Natural killer cell (primary cell): ENCODE data around the gene BICD1. TPM values are rescaled to one million over a fixed set of nuclear protein-coding genes. Genes with fewer than 3 reads are reported as not detected.

ENCODE experiments used
- ATAC-seq, 3 donors: fragments of 150-1000 bp in 2 of 3; fragments of 200-7000 bp in 1 of 3; cut with Tn5 transposase; 1 replicate in 1 of 3; 2 replicates in 2 of 3; pipeline ENCODE4 v1.10.0; 2021; ENCODE audit warnings: mild to moderate bottlenecking in 2 of 3, moderate library complexity in 2 of 3
- DNase-seq, 2 donors: peaks; one replicate each; pipeline versions ENCODE4 v3.0.0 to v3.0.0-alpha.2; 2013 to 2021; ENCODE audit warnings: mixed read lengths in 1 of 2
- H3K27ac ChIP-seq: one replicate; pipeline ENCODE4 v1.5.1; 2013; ENCODE audit warnings: mild to moderate bottlenecking, low read length
- H3K27me3 ChIP-seq: one replicate; pipeline ENCODE4 v1.6.1; 2013; ENCODE audit warnings: low read length; ENCODE audit not compliant: control insufficient read depth, insufficient read depth
- H3K36me3 ChIP-seq: one replicate; pipeline ENCODE4 v1.6.1; 2013; ENCODE audit warnings: low read length; ENCODE audit not compliant: control insufficient read depth, insufficient read depth
- H3K4me1 ChIP-seq: one replicate; pipeline ENCODE4 v1.6.1; 2013; ENCODE audit warnings: low read length; ENCODE audit not compliant: control insufficient read depth, insufficient read depth
- H3K4me3 ChIP-seq: one replicate; pipeline ENCODE4 v1.5.1; 2013; ENCODE audit warnings: low read length
- H3K9me3 ChIP-seq: one replicate; pipeline ENCODE4 v1.6.1; 2013; ENCODE audit warnings: low read length; ENCODE audit not compliant: control insufficient read depth, insufficient read depth
- H3K27ac Mint-ChIP-seq, 2 donors: one replicate each; pipeline ENCODE4 v1.8.0; 2022; ENCODE audit warnings: mild to moderate bottlenecking in 2 of 2, mixed read lengths in 2 of 2, moderate library complexity in 1 of 2
- H3K27me3 Mint-ChIP-seq, 2 donors: one replicate each; pipeline ENCODE4 v1.8.0; 2022; ENCODE audit warnings: low read depth in 2 of 2, mixed read lengths in 2 of 2
- H3K36me3 Mint-ChIP-seq: one replicate; pipeline ENCODE4 v1.8.0; 2022; ENCODE audit warnings: mixed read lengths
- H3K4me1 Mint-ChIP-seq, 2 donors: one replicate each; pipeline ENCODE4 v1.8.0; 2022; ENCODE audit warnings: mixed read lengths in 2 of 2
- H3K4me3 Mint-ChIP-seq: one replicate; pipeline ENCODE4 v1.8.0; 2022; ENCODE audit warnings: mild to moderate bottlenecking, moderate library complexity, mixed read lengths
- H3K9me3 Mint-ChIP-seq, 2 donors: one replicate each; pipeline ENCODE4 v1.8.0; 2022; ENCODE audit warnings: mixed read lengths in 2 of 2
- CTCF ChIP-seq: fragments of 200-600 bp; IDR thresholded peaks from one replicate; pipeline ENCODE4 v1.8.0; 2022; ENCODE audit warnings: antibody characterized with exemption
- WGBS: methylation state at CpG from one replicate; pipeline ENCODE4 v1.1.7; 2013; ENCODE audit warnings: missing lambda C conversion rate; ENCODE audit not compliant: insufficient coverage; 5-methylcytosine and 5-hydroxymethylcytosine counted together
- intact Hi-C: fragments of 100-400 bp; cut with micrococcal nuclease; formaldehyde crosslinking; loops from one replicate; pipeline ENCODE4 v1.14.2; 2022
- total RNA-seq, 4 donors: library from RNA; stranded (reverse); fragments of 120-200 nt in 1 of 4; gene quantifications; one replicate each; pipeline versions ENCODE4 v1.2.3 to v1.2.4, GENCODE V29; 2013 to 2022

Gene BICD1
- total RNA-seq, 3 donors from 2014 or later (not counting 1 experiment from before 2014, with no cell fraction given), result 10.0 to 16.0 (median 15.5) TPM

GRCh38 chr12:32367381-32367780 lies 260.7 kb downstream of the BICD1 start:
- Histone ChIP-seq H3K4me3 (no peak overlapping the region), H3K4me1 (no peaks in the 10 kb centered on the region), H3K9me3 (no peaks in the 10 kb centered on the region), H3K36me3 (no peaks in the 10 kb centered on the region), H3K27ac (no peak overlapping the region), H3K27me3 (no peaks in the 10 kb centered on the region)
- no peak for DNase-seq
- no peak for ATAC-seq
- Mint-ChIP-seq H3K36me3 (no peaks in the 10 kb centered on the region), H3K27me3 (no peaks in the 10 kb centered on the region), H3K4me1 (no peaks in the 10 kb centered on the region), H3K27ac (no peak overlapping the region), H3K9me3 (no peaks in the 10 kb centered on the region), H3K4me3 (no peak overlapping the region)
- no peak for TF ChIP-seq CTCF
- intact Hi-C loops, result loop anchor here (5.0 to 10.0 kb wide), 2 partner anchors 305 to 1657 kb away; partner anchors contain the start of gene ALG10
- 93% methylated on average over 3 of the region's 4 CpGs for WGBS

GRCh38 chr12:32369202-32369601 lies 262.6 kb downstream of the BICD1 start:
- no peak for ATAC-seq

GRCh38 chr12:32377344-32378055 lies 270.9 kb downstream of the BICD1 start:
- Mint-ChIP-seq H3K27ac (no peak overlapping the region), H3K4me3 (no peak overlapping the region), H3K27me3 (peaks cover 0 to 3% of the 10 kb centered on the region in 2 donors), H3K4me1 (no peaks in the 10 kb centered on the region), H3K36me3 (no peaks in the 10 kb centered on the region), H3K9me3 (no peaks in the 10 kb centered on the region)
- Histone ChIP-seq H3K27me3 (no peaks in the 10 kb centered on the region), H3K36me3 (no peaks in the 10 kb centered on the region), H3K27ac (no peak overlapping the region), H3K4me3 (no peak overlapping the region), H3K4me1 (no peaks in the 10 kb centered on the region), H3K9me3 (no peaks in the 10 kb centered on the region)
- no peak for DNase-seq
- TF ChIP-seq CTCF, result no peak
- WGBS, result 87% methylated on average over 9 of the region's 12 CpGs
- intact Hi-C loops, result no loop called here
- ATAC-seq, result no peak

More at GRCh38 chr12:32369202-32369601, 262.6 kb downstream of the BICD1 start:
- Mint-ChIP-seq H3K4me1 (no peaks in the 10 kb centered on the region), H3K4me3 (no peak overlapping the region), H3K36me3 (no peaks in the 10 kb centered on the region), H3K9me3 (no peaks in the 10 kb centered on the region), H3K27me3 (no peaks in the 10 kb centered on the region), H3K27ac (no peak overlapping the region)
- TF ChIP-seq CTCF, result no peak
- no peaks in the 10 kb centered on the region for H3K36me3 ChIP-seq
- H3K4me1 ChIP-seq, result no peaks in the 10 kb centered on the region
- no peak overlapping the region for H3K27ac ChIP-seq
- H3K9me3 ChIP-seq, result no peaks in the 10 kb centered on the region
- intact Hi-C loops, result loop anchor here (5.0 to 10.0 kb wide), 2 partner anchors 303 to 1656 kb away; partner anchors contain the start of gene ALG10
- H3K4me3 ChIP-seq, result no peak overlapping the region
- 69% methylated on average over 4 of the region's 4 CpGs for WGBS
- no peaks in the 10 kb centered on the region for H3K27me3 ChIP-seq
- DNase-seq, result no peak

- Mint-ChIP-seq H3K9me3 (no peaks in the 10 kb centered on the region), H3K4me3 (no peak overlapping the region), H3K27me3 (peaks cover 3 to 6% of the 10 kb centered on the region in 2 donors), H3K27ac (no peak overlapping the region), H3K4me1 (no peaks in the 10 kb centered on the region), H3K36me3 (no peaks in the 10 kb centered on the region)
- no peak for TF ChIP-seq CTCF
- Histone ChIP-seq H3K4me1 (no peaks in the 10 kb centered on the region), H3K9me3 (no peaks in the 10 kb centered on the region), H3K4me3 (no peak overlapping the region), H3K27ac (no peak overlapping the region), H3K36me3 (no peaks in the 10 kb centered on the region), H3K27me3 (no peaks in the 10 kb centered on the region)
- WGBS, result 96% methylated on average over 10 of the region's 10 CpGs
- ATAC-seq (no peak), DNase-seq (no peak)
- intact Hi-C loops, result no loop called here
Measured at GRCh38 chr12:32379213-32379612, 272.6 kb downstream of the BICD1 start.
